Measurements from ENCODE around the gene NAA10.
A peak's percentile ranks its signal among the peaks of the same experiment; 100 is the strongest.

NAA10 gene

GRCh38 chrX:153966841-153967535, 32.2 kb upstream of the NAA10 start:
- DNase-seq: peak; percentile 55 to 59

GRCh38 chrX:153966283-153966688, 31.4 kb upstream of the NAA10 start:
- DNase-seq: no peak

DNA sequence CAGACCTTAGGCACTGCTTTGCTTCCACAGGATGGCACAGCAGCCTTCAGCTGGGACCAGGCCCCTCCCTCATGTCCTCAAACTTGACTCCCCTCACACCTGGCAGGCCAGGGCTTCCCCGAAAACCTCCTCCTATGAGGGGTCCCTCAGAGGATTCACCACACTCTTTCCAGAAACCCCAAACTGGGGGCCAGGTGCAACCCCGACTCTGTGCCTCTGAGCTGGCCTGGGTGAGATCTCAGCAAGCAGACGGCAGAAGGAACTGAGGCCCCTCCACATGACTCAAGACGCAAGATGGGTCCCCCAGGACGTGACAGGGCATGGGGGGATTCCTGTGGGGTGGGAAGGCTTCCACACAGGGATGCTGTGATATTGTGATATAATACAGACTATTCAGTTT, 30.6 kb upstream of the NAA10 start:
- no peak for DNase-seq

DNA sequence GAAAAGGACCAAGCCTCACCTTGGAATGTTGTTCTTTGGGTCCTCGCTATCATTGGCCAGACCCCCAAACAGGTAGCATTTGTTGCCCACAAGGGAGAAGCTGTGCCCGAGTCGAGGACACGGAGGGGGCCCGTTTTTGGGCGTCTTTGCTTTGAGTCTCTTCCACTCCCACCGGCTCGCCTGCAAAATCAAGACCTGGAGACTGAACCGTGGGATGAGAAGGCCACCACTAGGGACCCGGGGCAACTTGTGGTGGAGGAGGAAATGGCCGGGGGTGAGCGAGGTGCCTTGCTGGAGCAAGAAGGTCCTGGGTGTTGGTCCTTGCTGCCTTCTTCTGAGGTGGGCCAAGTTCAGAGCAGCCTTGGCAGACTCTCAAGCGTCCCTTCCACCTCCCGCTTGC, 29.3 kb upstream of the NAA10 start:
- no peak for DNase-seq

GRCh38 chrX:153963546-153963945, 28.7 kb upstream of the NAA10 start:
- DNase-seq: no peak

DNA sequence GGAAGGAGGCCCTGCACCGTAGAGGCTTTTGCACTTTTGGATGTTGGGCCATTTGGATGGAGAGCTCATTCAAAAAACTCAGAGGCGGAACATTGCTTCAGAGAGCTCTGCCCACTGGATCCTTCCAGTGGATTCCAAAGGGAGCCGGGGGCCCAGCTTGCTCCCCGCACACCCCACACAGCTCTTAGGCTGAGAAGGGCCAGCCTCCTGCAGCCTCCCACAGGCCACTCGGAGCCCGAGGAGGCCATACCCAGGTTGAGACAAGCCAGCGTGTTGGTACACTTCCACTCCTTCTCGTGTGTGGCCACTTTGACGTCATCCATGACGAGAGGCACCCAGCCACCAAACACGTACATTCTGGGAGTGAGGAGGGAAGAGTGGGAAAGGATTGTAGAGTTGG, 26.5 kb upstream of the NAA10 start:
- no peak for DNase-seq

DNA sequence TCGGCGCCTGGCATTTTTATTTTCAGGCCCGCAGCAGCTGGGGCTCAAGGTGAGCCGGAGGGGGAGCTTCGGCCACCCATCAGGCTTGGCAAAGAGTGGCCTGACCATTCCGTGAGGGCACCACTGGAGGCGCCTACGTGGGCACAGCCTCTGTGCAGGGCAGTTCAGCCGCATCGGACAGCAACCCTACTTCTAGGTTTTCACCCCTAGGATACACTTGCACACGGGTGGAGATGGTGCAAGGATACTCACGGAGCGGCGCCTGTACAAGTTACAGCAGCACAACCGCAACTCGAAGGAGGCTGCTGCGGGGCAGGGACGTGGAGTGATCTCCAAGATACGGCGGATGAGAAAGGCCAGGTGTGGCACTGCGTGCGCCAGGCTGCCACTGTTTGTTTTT, 25.9 kb upstream of the NAA10 start:
- DNase-seq: no peak

- DNase-seq: no peak
Measured at GRCh38 chrX:153960077-153960476, 25.2 kb upstream of the NAA10 start.

DNA sequence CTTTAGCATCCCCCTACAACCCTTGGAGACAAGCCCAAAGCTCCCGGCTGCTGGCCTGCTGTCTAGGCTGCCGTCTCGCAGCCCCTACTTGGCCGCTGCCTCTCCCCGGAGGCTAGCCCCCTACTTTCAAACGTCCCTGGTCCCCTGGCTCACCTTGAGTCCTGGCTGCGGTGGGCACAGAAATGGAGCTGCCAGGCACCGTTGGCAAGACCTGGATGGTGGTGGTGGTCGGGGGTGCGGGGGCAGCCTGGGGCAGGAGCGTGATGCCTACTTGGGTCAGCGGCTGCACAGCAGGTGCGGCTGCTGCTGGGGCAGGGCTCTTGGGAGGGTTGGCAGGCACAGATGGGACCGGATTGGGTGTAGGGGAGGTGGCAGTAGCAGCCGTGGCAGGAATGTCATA, 24.8 kb upstream of the NAA10 start:
- DNase-seq: no peak

DNA sequence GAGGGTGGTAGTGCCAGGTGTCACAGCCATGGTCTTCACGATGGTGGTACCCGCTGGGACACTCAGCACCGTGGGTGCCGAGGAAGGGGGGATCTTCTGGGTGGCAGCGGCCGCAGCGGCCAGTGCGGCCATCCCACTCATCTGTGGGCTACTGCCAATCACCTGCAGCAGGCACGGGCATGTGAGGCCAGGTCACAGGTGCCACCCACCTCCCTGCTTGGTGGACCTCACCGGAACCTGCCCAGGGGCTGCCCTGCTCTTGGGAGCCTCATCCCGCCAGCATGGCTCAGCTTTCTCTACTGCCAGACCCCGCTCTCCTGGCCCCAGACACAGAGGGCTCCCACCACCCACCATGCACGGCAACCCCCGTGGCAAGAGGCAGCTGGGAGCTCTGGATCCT, 23.8 kb upstream of the NAA10 start:
- no peak for DNase-seq

- DNase-seq: no peak
Measured at GRCh38 chrX:153957224-153957623, 22.4 kb upstream of the NAA10 start.

DNA sequence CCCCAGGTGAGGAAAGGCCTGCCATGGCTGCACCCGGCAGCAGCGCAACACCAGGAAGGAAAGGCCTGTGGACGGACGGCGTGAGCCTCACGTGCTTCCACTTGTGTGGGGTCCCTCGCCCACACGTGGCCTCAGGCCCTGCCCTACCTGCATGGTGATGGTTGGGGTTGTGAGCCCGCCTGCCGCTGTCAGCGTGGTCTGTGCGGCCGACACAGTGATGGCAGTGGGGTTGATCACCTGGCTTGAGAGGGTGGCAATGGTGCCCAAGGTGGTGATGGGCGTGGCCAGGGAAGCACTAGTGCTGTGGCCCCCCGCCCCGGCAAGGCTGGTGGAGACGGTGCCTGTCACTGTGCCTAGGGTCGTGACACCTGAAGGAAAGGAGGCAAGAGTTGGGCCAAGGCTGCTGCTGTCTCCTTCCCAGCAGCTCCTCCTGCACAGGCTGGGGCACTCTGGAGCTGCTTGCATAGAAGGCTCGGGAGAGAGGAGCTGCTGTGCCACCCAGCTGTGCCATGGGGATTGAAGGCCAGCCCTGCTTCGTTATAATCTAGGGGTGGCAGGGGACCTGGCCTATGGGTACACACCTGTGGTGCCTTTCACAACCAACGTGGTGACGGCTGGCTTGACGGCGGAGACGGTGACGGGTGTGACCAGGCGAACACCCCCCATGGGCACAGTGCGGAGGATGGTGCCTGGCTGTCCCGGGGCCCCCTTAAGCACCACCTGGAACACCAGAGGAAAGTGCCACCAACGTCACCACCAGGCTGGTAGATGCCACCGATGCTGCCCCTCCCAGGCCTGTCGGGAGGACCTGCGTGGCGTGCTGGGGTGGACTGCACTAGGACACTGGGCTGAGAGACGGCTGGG, 21.4 kb upstream of the NAA10 start:
- DNase-seq: no peak

DNA sequence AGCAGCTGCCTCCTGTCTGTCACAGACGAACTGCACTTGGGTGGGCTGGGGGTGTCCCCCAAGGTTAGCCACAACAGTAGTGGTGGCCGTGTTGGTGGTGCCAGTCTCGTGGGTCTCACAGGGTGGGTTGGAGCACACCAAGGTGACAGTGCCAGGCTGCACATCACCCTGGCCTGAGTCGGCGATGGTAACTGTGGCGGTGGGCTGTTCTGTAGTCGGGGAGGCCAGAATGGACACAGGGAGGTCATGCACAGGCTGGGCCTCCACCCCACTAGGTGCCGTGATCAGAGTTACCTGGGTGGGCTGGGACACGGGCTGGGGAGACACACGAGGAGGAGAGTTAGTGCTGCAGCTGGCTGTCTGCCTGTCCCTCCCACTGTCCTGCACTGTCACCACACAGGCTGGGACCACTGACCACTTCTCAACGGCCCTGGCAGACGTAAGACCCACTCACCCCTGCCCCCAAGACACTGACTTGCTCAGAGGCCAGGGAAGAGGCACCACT, 20.4 kb upstream of the NAA10 start:
- no peak for DNase-seq

DNA sequence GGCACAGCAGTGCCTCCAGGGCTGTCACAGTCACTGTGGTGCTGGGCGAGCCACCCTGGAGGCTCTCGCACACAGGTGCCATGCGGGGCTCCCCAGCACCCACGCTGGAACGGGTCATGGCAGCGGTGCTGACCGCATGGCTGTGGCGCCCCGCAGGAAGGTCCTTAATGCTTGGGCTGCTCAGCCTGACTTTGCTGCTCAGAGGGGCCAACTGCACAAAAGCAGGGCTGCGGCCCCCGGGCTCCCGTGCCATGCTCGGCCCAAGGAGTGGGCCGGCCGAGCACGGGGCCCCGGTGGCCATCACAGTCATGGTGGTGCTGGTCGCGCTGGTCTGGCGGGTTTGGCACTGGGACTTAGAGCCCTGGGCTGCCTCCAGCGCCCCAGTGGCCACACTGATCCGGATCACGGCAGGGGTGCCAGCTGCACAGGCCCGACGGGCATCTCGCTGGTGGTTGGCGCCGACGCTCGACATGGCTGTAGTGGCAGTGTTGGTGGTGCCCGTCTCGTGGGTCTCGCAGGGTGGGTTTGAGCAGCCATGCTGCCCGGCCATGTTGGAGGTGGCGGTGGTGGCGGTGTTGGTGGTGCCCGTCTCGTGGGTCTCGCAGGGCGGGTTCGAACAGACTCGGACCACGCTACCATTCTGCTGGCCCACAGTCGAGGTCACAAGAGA, 19.9 kb upstream of the NAA10 start:
- no peak for DNase-seq

GRCh38 chrX:153953892-153954557, 19.2 kb upstream of the NAA10 start:
- no peak for DNase-seq

GRCh38 chrX:153953342-153953830, 18.5 kb upstream of the NAA10 start:
- peak; percentile 64 to 84 for DNase-seq

GRCh38 chrX:153952373-153953026, 17.7 kb upstream of the NAA10 start:
- DNase-seq: no peak

GRCh38 chrX:153951683-153952372, 17.0 kb upstream of the NAA10 start:
- no peak for DNase-seq

DNA sequence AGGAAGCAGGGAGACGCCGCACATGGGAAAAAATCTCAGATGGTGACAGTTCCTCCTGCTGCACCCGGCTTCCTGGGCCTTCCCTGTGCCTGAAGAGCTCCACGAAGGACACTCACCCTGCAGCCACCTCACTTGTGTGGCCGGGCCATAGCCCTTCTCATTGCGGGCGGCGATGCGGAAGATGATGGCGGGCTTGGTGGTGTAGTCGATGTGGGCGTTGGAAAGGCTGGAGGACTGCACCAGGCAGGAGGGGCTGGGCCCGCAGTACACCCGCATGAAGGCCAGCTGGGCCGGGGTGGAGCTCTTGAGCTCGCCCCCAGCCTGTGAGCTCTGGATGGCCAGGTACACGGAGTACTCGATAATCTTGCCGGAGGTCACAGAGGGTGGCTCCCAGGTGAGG, 15.3 kb upstream of the NAA10 start:
- no peak for DNase-seq

DNA sequence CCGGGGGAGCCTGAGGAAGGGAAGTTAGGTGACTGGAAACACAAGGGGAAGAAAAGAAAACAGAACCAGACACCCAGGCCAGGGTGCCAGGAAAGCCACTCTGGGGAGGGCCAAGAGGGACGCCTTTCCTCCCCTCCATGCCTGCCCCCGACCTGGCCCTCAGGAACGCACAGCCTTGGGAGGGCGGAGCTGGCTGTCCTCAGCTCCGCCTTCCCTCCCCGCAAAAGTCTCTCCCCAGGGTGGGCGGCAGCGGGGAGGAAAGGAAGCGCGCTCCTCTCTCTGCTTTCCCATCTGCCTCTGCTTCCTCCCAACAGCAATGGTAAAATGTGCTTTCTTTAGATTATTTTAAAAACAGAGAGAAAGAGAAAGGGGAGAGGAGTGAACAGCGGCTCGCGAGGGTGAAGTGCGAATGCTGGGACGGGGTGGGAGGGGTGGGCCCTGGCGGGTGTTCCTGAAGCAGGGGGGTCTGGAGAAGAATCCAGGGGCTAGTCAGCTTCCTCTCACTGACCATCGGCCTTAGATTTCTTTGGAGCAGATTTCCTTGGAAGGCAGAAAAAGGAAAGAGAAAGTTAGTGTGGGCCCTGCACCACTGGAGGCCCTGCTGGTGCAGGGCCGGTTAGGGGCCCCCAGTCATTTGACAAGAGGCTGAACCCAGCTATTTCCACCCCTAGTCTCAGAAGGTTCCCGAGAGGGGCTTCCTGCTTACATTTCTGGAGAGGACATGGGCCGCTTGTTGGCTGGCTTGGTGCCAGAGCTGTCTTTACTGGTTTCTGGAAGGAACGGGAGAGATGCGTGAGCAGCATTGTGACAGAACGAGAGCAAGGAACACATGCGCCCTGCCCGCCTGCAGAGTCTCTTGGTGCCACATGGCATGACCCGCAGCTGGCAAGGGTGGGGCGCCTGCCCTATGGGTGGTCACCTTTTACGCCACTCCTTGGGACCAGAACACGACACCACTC, 14.3 kb upstream of the NAA10 start:
- DNase-seq: no peak

All from activated CD4-positive, alpha-beta T cell treated with anti-CD3 and anti-CD28 coated beads for 4 hours (primary cell).